Measurements from ENCODE around the gene GRK7.

DNA sequence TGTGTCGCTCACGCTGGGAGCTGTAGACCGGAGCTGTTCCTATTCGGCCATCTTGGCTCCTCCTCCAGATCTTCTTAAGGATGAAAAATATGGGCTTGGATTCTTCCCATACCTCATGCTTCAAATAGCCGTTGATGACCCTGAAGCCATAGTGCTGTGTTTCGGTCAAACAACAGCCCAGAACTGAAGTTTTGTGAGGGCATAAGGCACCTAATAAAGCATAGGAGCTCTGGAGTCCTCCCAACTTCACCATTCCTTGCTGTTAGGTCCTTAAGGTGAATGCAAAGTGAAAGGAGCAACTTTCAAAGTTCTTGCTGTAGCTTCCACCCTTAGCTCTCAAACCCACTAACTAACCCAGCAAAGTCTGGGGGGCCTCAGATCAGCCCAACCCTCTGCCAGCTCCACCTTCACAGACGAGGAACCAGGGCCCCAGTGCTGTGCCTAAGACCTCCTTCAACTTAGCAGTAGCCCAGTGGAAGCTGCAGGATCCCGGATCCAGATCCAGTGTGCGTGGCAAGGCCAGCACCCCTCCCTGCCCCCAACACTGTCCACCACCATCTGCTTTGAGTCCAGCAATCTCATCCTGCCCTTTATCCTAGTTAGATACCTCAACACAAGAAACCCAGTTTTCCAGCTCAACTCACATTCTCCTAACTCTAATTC, at the start of gene GRK7:
- TF ChIP-seq, protein P1, sequence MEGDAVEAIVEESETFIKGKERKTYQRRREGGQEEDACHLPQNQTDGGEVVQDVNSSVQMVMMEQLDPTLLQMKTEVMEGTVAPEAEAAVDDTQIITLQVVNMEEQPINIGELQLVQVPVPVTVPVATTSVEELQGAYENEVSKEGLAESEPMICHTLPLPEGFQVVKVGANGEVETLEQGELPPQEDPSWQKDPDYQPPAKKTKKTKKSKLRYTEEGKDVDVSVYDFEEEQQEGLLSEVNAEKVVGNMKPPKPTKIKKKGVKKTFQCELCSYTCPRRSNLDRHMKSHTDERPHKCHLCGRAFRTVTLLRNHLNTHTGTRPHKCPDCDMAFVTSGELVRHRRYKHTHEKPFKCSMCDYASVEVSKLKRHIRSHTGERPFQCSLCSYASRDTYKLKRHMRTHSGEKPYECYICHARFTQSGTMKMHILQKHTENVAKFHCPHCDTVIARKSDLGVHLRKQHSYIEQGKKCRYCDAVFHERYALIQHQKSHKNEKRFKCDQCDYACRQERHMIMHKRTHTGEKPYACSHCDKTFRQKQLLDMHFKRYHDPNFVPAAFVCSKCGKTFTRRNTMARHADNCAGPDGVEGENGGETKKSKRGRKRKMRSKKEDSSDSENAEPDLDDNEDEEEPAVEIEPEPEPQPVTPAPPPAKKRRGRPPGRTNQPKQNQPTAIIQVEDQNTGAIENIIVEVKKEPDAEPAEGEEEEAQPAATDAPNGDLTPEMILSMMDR (IDR thresholded peaks at IDR 0.05) = no peak
- no peak for TF ChIP-seq POLR2A (IDR thresholded peaks at IDR 0.05)
